Transverse colon (tissue), 4 donors: ENCODE results near the gene SLC26A9.

ENCODE experiments used
- POLR2A ChIP-seq: fragments of 450-650 bp; IDR thresholded peaks from one replicate; pipeline ENCODE4 v1.6.1; 2016; ENCODE audit warnings: antibody characterized with exemption, mild to moderate bottlenecking, moderate library complexity
- POLR2AphosphoS5 ChIP-seq, 3 donors: sonication (generic); formaldehyde crosslinking; IDR thresholded peaks; one replicate each; pipeline ENCODE4 v1.6.1; 2016; ENCODE audit warnings: antibody characterized with exemption in 3 of 3
- TF ChIP-seq, protein P1 (sequence below), 5 experiments: fragments of 200-600 bp in 3 of 5; fragments of 450-650 bp in 2 of 5; sonication (generic) in 3 of 5; IDR thresholded peaks; 1 replicate in 2 of 5; 2 replicates in 3 of 5; pipeline ENCODE4 v1.5.1; 2016 to 2017; ENCODE audit warnings: antibody characterized with exemption in 5 of 5, inconsistent platforms in 3 of 5, mild to moderate bottlenecking in 2 of 5, moderate library complexity in 1 of 5

DNA sequence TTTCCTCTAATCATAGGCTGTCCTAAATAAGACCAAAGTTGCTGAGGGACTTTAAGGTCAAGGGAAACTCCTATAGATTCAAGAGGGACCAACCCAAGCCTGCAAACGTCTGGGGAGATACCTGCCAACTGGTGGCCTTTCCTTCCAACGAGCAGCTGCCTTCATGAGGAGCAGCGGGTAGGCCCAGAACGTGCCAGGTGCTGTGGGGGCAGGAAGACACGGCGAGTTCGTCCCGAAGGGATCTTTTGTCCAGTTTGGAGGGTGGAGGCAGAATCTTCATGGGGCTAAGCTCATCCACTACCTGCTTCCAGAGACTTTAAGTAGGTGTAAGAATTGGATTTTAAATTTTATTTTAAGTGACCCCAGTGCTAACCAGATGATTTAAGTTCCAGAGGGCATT is 26.0 kb upstream of the SLC26A9 start:
- no peak for TF ChIP-seq POLR2AphosphoS5 (IDR thresholded peaks at IDR 0.05)
- TF ChIP-seq, protein P1, sequence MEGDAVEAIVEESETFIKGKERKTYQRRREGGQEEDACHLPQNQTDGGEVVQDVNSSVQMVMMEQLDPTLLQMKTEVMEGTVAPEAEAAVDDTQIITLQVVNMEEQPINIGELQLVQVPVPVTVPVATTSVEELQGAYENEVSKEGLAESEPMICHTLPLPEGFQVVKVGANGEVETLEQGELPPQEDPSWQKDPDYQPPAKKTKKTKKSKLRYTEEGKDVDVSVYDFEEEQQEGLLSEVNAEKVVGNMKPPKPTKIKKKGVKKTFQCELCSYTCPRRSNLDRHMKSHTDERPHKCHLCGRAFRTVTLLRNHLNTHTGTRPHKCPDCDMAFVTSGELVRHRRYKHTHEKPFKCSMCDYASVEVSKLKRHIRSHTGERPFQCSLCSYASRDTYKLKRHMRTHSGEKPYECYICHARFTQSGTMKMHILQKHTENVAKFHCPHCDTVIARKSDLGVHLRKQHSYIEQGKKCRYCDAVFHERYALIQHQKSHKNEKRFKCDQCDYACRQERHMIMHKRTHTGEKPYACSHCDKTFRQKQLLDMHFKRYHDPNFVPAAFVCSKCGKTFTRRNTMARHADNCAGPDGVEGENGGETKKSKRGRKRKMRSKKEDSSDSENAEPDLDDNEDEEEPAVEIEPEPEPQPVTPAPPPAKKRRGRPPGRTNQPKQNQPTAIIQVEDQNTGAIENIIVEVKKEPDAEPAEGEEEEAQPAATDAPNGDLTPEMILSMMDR (IDR thresholded peaks at IDR 0.05): no peak
- TF ChIP-seq POLR2A: no peak
